Superior temporal gyrus (tissue), 1 donor: ENCODE measurements around the gene RAB13.
A peak's percentile ranks its signal among the peaks of the same experiment; 100 is the strongest.
"Not testable (repeated sequence)": the region's sequence is repeated elsewhere in the genome, so short reads cannot be mapped to it uniquely, and the experiment has no call there.

Experiments used
- DNase-seq: peaks from one replicate; pipeline ENCODE4 v3.0.0-alpha.2; 2016; ENCODE audit errors: extremely low spot score

Gene RAB13

DNA sequence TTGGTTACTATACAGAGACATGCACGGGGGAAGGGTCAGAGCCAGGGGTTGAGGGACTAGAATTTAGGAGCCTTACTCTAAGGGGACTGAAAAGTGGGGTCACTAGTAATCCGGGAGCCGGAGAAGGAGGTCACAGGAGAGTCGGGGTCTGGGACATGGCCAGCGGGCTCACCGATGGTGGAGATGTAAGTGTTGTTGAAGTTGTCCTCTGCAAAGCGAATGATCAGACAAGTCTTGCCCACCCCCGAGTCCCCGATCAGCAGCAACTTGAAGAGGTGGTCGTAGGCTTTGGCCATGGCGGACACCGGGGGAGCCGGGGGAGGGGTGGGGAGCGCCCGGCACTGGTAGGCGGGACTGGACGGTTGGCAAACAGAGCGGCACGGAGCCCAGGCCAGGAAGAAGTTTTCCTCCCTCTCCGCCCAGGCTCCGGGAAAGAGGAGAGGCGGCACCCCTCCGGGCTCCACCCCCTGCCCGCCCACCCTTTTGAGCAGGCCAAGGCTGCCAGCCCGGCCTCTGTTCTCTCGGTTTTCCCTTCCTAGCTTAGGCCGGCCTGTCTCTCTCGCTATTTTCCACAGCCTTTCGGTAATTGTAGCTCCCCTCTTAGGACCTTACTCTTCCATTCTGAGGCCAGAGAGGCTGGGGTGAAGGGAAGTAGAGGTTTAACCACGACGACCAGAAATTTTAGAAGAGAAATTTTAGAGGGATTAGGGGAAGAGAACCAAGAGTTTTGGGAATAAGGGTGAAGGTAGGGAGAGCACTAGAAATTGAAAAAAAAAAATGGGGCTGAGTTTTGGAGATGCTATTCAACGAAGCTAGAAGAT is at the start of gene RAB13:
Gene RAB13, minus strand, starts transcription at position 399 of the 821 bp plus-strand sequence. Its CDS starts 103 bp downstream, at position 296.
- DNase-seq: peak; percentile 25

DNA sequence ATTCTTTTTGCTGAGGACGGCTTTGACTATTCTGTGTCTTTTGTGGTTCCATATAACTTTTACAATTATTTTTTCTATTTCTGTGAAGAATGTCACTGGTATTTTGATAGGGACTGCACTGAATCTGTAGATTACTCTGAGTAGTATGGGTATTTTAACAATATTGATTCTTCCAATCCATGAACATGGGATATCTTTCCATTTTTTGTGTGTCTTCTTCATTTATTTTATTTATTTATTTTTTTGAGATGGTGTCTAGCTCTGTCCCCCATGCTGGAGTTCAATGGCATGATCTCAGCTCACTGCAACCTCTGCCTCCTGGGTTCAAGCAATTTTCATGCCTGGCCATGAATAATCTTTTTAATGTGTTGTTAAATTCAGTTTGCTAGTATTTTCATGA is 47.6 kb upstream of the RAB13 start:
- DNase-seq: not testable (repeated sequence)

DNA sequence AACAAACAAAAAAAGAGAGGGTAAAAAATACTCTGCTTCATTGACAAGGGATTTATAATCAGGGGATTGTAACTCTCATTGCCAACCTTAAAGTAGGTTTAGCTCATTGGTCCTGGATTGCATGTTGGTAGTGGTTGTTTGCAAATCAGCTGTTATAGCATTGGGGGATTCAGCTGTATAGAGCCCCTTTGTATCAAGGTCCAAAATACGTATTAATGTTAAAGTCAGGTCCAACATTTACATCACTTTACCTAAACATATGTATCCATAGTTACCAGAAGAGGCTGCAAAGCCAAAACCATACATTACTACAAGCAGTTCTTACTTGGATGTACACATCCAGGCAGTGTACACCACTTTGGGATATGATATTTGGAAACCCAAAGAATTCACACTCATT is 33.8 kb upstream of the RAB13 start:
- DNase-seq: no peak

DNA sequence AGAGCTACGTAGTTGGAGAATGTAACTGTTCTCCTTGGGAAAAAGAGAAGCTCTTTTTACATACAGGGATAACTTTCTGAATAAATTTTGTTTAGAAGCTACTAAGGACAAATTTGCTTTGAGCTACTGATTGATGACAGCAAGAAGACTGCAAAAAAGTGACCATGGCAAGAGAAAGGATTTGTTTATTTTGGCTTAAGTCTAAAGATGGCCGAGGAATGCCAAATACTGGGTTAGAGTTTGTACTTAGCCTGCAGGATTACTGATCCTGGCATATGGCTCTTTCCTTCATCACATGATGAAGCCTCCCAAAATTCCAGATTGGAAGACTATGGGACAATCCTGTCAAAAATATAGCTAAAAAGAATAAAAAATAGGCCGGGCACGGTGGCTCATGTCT is 33.1 kb upstream of the RAB13 start:
- no peak for DNase-seq

DNA sequence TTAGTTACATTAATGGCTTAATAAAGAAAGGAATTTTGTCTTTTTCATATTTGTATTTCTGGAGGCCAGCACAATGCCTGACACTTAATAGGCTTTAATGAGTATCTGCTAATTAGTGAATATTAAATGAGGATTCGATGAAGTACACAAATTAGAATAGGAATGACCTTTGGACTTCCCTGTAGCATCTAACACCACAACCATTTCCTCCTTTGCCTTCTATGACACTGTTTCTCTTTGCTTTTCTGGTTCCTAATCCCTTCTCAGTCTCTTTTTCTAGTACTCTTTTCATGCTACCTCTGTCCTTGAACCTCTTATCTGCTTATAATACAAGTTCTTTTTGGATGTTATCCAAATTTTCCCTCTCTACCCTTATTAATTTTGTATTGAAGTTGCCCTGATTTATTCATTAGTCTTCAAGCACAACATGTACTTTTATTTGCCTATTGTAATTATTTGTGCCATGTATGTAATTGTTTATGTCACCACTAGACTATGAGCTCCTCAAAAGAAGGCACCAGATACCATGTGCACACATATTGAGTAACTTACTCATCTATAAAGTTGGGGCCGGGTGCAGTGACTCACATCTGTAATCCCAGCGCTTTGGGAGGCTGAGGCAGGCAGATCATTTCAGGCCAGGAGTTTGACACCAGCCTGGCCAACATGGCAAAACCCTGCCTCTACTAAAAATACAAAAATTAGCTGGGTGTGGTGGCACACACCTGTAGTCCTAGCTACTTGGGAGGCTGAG is 28.2 kb upstream of the RAB13 start:
- no peak for DNase-seq

DNA sequence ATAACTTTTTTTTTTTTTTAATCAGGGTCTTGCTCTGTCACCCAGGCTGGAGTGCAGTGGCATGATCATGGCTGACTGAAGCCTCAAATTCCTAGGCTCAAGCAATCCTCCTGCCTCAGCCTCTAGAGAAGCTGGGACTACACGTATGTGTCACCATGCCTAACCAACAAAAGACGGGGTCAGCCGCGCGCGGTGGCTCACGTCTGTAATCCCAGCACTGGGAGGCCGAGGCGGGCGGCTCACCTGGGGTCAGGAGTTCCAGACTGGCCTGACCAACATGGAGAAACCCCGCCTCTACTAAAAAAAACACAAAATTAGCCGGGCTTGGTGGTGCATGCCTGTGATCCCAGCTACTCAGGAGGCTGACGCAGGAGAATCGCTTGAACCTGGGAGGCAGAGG is 26.4 kb upstream of the RAB13 start:
- not testable (repeated sequence) for DNase-seq

DNA sequence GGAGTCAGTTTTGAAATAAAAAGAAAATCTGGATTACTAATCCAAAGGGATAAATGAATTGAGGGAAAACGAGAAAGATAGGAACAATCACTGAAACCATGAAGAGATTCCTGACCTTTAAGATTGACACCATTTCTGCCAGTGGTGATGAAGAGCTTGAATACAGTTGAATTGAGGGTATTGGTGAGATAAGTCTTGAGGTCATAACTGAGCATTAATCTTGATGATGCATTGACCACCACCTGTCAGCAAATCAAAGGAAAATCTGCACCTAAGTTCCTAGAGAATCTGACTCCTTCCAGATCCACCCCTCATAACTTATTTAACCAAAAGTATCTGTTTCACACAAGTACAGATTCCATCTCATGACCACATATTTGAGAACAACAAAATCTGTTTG is 26.0 kb upstream of the RAB13 start:
- no peak for DNase-seq

DNA sequence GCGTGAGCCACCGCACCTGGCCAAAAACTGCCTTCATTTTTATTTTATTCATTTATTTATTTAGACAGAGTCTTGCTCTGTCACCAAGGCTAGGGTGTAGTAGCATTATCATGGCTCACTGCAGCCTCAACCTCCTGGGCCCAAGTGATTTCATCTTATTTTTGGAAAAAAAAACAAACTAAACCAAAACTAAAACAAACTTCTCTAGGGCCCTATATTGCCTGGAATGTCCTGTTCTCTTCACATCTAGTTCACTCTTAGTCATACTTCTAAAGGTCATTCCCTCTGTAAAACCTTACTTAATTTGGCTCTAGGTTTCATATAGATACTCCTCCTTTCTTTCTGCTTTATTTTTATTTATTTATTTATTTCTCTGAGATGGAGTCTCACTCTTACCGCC is 20.0 kb upstream of the RAB13 start:
- DNase-seq: no peak

DNA sequence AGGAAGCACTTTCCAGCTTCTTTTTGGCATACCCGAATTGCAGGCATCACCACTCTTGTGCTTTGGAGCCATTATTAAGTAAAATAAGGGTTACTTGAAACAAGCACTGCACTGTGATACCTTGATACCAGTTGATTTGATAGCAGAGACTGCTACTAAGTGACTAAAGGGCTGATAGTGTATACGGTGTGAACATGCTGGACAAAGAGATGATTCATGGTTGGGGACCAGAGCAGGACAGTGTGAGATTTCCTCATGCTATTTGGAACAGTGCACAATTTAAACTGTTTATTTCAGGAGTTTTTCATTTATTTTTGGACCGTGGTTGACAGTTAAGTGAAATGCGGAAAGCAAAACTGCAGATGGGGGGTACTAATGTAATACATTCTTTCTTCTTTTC is 14.3 kb upstream of the RAB13 start:
- DNase-seq: no peak

DNA sequence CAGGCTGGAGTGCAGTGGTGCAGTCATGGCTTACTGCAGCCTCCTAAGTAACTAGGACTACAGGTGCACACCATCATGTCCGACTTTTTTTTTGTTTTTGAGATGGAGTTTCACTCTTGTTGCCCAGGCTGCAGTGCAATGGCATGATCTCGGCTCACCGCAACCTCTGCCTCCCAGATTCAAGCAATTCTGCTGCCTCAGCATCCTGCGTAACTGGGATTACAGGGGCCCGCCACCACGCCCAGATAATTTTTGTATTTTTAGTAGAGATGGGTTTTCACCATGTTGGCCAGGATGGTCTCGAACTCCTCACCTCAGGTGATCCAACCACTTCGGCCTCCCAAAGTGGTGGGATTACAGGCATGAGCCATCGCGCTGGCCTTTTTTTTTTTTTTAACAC is 10.7 kb upstream of the RAB13 start:
- not testable (repeated sequence) for DNase-seq

DNA sequence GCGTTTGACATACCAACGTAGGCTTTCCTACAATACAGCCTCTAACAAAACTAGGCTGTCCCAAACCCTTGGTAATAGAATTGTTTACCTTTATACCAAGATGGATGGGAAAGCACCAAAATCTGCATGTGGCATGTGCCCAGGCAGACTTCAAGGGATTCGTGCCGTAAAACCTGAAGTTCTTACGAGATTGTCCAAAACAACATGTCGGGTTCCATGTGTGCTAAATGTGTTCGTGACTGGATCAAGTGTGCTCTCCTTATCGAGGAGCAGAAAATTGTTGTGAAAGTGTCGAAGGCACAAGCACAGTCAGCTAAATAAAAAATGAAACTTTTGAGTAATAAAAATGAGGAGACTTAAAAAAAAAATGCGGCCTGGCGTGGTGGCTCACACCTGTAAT is 9.5 kb upstream of the RAB13 start:
- DNase-seq: no peak

DNA sequence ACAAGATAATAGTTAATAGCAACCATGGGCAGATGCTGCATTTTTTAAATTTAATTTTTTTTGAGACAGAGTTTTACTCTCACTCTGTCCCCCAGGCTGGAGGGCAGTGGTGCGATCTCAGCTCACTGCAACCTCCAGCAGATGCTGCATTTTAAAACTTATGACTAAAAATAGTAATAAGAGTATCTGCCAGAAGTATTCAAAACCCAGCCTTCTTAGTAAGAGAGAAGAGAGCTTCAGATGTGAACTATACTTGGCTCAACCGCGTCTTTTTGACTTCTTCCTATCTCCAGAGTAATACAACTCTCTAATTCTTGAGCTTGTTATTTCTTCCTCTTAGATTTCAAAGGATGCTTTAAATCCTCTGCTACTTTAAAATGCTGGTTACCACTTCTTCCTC is 9.1 kb upstream of the RAB13 start:
- no peak for DNase-seq

DNA sequence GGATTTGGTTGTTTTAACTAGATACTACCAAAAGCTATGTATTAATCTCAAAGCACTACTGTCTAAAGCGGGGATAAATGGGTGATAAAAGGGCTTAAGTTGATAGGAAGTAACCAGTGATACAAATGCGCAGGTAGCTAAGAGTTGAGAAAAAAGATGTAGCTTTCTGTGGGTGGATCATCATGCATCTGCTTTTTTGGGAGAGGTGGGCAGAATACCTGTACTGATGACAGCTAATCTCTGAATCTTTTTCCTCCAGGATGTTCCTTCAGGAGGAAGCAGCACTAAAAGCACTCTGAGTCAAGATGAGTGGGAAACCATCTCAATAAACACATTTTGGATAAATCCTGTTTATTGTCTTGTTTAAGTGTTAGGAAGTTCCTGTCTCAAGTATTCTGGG is 5.7 kb upstream of the RAB13 start:
- no peak for DNase-seq

DNA sequence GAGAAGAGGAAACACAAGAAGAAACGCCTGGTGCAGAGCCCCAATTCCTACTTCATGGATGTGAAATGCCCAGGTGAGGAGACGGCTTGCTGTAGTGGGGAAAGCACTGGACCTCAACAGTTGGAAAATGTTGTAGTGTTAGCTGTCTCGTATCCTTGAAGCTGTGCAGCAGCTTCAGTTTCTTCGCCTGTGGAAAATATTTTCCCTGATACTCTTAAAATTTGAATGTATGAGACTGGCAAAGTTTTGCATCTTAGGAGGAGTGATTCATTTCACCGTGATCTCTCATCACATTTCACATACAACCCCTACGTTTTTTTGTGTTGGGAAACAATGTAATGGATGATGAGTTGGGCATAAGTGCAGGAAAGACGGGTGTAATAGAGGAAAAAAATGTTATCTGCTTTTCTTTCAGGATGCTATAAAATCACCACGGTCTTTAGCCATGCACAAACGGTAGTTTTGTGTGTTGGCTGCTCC is 5.1 kb upstream of the RAB13 start:
- DNase-seq: no peak

DNA sequence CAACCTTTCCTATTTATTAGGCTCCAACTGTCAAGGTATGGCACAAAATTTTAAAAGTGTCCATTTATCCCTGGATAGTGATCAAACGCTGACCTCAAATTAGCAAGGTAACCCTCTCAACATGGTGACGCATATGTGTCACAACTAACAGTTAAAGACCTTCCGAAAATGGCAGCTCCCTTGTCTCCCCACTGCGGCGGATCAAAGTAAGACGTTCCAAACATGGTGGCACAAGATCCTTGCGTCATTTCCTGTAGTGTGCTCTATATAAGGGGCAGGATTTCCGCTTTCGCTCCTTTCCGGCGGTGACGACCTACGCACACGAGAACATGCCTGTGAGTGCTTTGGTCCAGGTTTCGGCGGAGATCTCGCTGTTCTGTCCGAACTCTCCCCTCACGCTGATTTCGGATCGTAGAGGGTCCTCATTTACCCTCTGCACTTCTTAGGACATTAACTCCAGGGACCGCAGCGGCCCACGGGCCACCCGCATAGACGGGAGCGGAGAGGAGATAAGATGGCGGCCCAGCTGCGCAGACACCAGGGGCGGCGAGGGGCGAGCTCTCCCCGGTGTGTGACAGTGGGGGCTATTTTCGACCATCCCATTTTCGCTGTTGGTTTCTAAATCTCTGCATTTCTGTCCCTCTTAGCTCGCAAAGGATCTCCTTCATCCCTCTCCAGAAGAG is 4.5 kb upstream of the RAB13 start, which contains the start of gene RPS27:
Gene RPS27, plus strand, starts transcription at position 295 of the 683 bp plus-strand sequence. Its CDS starts 35 bp downstream, at position 330.
- peak; percentile 100 for DNase-seq

DNA sequence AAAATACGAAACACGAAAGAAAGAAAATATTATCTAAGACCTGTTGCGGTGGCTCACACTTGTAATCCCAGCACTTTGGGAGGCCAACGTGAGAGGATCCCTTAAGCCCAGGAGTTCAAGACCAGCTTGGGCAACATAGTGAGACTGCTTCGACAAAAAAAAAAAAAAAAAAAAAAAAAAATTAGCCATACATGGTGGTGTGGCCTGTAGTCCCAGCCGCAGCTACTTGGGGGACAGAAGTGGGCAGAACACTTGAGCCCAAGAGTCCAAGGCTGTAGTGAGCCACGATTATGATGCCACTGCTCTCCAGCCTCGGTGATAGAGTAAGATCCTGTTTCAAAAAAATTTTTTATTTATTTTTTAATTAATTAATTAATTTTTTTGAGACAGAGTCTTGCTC is 1.5 kb upstream of the RAB13 start:
- DNase-seq: no peak

DNA sequence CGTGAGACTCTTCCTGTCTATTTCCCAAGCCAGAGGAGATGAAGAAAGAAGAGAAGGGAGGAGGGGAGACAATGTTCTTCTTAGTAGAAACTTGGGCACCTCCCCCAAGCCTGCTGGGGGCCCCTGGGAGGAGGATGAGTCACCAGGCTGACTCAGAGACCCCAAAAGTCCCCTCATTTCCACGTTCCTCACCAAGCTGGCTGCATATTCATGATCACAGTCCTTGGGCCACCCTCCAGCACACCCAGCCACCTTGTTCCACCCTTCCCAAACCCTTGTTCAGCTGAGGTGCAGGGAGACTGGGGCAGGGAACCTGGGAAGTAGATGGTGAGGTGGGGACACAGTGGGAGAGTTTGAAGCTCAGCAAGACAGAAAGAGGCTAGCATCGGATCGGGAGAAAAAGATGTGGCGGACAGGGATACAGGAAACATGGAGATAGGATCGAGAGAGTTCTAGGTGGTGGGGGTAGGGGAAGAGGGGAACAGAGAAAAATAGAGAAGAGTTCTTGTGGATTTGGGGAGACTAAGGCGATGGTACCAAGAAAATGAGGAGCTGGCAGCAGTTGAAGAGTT is 712 bp downstream of the RAB13 start:
- DNase-seq: no peak

DNA sequence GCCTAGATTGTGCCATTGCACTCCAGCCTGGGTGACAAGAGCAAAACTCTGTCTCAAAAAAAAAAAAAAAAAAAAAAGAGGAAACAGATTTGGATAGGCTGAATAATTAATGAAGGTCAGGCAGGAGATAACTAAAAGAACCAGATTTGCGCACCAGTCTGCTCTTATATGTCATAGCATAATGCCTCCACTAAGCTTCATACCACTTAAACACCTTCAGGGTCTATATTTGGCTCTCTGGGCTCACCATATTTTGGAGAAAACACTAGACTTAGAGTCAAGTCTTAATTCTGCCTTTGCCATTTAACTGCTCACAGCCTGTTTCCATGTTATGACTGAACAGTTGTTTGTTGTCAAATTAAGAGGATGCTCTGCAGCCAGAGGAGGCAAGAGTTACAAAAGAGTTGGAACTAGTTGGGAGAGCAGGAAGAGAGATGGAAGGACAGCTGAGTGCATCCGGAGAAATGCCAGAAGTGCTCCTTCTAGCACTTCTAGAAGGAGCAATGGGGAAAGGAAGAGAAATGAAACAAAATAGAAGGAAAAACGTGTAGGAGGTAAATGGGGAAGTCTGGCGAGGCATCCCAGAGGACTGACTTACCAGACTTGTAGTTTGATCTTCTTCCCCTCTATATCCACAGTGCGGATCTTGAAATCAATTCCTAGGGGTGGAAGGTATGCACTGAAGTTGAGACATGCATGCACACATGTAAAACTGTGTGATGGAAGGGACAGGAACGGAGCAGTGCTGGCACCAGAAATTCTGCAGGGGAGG is 1.8 kb downstream of the RAB13 start:
- DNase-seq: no peak

DNA sequence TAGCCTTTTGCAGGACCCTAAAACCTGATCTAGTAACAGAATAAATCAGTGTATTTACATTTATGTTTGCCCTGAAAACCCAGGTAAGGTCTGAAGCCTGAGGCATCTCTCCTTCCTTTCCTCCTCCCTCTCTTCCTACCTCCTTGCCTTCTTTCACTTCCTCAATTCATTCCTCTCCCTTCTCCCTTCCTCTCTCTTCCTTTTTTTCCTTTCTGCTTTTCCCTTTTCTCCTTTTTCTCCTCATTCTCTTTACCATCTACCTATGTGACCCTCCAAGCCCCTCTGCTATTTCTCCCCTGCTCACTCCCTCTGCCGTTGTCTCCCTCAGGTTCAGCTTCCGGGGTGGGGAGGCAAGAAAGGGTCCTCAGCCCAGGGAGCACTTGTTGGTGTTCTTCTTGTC is 4.4 kb downstream of the RAB13 start:
- not testable (repeated sequence) for DNase-seq

DNA sequence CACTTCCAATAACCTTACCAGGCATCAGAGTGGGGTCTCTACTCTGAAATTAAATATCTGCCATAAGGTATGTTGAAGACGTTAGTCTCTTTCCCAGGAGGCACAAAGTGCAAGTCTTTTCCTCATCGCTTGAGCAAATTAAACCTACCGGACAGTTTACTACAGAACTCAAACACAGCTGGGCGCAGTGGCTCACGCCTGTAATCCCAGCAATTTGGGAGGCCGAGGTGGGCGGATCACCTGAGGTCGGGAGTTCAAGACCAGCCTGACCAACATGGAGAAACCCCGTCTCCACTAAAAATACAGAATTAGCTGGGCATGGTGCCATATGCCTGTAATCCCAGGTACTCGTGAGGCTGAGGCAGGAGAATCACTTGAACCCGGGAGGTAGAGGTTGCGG is 7.0 kb downstream of the RAB13 start:
- DNase-seq: not testable (repeated sequence)

DNA sequence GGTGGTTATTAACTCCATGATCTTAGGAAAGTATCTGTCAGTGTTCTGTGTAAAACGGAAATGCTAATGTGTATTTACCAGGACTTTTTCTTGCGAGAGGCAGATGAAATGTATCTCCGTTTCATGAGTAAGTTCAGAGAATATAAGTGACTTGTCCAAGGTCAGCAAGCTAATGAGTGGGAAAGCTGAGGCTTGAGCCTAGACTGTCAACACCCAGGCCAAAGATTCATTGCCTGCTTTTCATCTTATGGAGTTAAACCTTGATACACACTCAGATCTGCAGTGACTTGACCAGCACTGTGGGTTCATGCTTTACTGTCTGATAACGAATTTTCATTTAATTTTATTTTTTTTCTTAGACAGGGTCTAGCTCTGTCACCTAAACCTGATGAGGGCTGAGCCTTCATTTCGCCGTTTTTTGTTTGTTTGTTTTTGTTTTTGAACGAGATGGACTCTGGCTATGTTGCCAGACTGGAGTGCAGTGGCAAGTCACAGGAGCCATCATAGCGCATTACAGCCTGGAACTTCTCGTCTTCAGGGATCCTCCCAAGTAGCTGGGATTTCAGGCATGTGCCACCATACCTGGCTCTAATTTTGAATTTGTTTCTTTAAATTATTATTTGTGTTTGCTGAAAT is 7.7 kb downstream of the RAB13 start:
- DNase-seq: no peak
